C1 segment of cervical spinal cord (tissue), 14 donors: ENCODE data around the gene C1QTNF9B.
A peak's percentile ranks its signal among the peaks of the same experiment; 100 is the strongest.

Experiments
- DNase-seq, 14 donors: peaks; one replicate each; lab custom pipeline; 2025; lab: John Stamatoyannopoulos, UW

The C1QTNF9B gene

GRCh38 chr13:23859455-23859854, 37.8 kb downstream of the C1QTNF9B start:
- DNase-seq = no peak

DNA sequence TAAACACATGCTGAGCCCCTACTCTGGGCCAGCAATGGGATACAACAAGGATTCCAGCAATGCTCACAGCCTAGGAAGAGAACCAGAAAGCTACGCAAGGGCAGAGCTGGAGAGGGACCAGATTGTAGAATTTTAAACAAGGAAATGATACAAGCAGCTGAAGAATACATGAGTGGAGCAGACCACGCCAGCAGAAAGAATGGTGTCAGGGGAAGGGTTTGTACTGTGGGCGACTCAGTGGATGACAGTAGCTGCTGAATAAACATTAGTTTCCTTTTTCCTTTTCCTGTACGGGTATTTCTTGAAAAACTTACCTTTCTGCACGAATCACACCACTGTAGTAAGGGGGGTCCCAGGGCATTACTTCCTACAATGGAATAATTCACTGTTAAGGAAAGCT, 38.8 kb downstream of the C1QTNF9B start:
- DNase-seq = no peak

GRCh38 chr13:23856008-23856750, 41.1 kb downstream of the C1QTNF9B start:
- peak in 6 of 14 donors; percentile 3 to 78 (median 16) for DNase-seq

- no peak for DNase-seq
These were observed 41.9 kb downstream of the C1QTNF9B start for GRCh38 chr13:23855360-23855759.

GRCh38 chr13:23852351-23852750, 45.0 kb downstream of the C1QTNF9B start:
- DNase-seq = no peak

DNA sequence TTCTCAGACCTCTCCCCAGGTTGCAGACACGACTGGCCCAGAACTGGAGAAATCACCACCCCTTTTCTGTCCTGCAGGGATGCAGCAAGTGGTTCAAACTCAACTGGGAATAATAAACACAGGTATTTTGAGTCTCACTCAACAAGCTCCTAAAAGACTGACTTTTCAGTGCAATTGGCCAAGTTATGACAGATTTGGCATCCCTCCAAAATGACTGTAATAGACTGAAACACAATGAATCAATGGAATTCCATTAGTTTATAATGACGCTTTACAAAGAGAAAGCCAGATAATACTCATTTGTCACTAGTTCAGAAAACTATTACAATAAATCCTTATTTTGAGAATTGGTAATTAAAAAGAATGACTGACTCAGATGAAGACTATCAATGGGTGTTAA, 46.2 kb downstream of the C1QTNF9B start:
- no peak for DNase-seq

- DNase-seq = no peak
These were observed 47.2 kb downstream of the C1QTNF9B start for GRCh38 chr13:23850134-23850533.

DNA sequence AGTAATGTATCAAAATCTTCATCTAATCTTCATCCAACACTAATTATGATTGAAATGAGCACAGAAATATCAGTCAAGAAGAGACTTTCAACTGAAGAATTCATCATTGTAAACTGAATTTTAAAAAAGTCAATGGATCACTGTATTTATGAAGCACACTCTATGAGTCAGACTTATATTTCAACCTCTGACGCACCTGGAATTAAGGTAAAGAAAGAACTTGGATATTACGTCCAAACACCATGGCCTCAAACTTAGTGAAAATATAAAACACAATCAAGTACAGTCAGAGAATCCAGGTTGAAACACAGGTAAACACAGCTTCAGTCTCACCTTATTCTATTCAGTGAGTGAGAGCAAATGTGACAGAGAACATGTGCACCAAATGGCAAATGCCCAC, 47.6 kb downstream of the C1QTNF9B start:
- DNase-seq = no peak

GRCh38 chr13:23848646-23849141, 48.6 kb downstream of the C1QTNF9B start:
- DNase-seq = no peak

GRCh38 chr13:23848019-23848418, 49.3 kb downstream of the C1QTNF9B start:
- DNase-seq = no peak

- no peak for DNase-seq
These were observed 49.8 kb downstream of the C1QTNF9B start for GRCh38 chr13:23847497-23847896.

GRCh38 chr13:23845105-23845725, 52.1 kb downstream of the C1QTNF9B start:
- no peak for DNase-seq

DNA sequence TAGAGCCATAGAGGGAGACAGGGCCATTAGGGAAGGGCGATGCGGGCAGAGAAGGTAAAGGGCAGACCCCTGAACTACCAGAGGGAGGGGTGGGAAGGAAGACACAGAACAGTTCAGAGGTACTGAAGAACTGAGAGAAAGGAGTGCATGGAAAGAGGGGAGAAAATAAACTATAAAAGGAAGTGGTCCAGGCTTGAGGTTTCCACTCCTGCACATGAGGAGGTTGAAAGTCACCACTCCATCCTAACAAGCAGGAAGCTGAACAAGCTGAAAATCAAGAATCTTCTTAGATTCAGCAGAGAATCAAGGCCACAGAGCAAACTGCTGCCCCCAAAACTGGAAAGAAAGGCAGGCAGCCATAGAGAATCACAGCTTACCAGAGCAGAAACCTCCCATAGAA, 53.2 kb downstream of the C1QTNF9B start:
- no peak for DNase-seq

DNA sequence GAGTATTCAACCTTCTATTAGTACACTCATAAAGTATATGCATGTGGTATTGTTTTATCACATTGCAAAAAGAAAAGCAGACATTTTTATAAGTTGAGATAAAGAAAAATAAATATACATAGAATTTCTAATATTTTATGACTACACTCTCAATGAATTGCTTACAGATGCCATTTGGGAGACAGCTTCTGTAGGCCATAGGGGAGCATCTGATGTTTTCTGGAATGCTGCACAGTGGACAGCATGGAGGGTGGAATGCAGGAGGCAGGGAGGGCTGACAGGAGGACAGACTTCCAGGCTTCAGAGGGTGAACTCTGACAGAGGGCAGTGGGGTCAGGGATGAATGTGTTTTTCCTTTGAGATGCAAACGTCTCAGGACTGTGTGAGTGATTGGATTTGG, 53.9 kb downstream of the C1QTNF9B start:
- DNase-seq = no peak

- peak in 3 of 14 donors; percentile 6 to 16 (median 11) for DNase-seq
These were observed 54.9 kb downstream of the C1QTNF9B start for GRCh38 chr13:23842406-23842805.
